Fibroblast of skin of abdomen (primary cell): ENCODE results near the gene LRWD1.
"Not testable (repeated sequence)": the region's sequence is repeated elsewhere in the genome, so short reads cannot be mapped to it uniquely, and the experiment has no call there.

ENCODE experiments used
- DNase-seq: peaks from one replicate; pipeline ENCODE4 v3.0.0-alpha.2; 2013

Gene LRWD1

DNA sequence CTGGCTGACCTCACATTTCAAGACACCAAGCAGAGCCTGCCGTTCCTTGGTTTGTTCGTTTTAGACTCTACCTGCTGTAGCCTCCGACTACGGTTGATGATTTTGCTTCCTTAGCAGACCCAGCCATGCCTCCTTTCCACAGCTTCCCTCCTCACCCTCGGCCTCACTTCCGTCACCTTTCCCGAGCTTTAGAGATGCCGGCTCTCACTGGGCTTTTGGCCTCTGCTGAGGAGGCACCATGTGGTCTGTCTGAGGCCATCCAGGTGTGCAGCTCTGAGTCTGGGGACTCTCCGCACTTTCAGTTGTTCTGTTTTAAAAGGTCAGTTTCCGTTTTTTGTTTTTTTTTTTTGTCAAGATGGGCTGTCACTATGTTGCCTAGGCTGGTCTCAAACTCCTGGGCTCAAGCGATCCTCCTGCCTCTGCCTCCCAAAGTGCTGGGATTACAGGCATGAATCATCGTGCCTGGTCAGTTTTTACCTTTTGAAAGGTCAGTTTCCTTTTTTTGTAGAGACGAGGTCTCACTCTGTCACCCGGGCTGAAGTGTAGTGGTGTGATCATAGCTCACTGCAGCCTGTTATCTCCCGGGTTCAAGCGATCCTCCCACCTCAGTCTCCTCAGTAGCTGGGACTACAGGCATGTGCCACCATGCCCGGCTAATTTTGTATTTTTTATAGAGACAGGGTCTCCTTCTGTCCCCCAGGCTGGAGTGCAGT is 19.7 kb upstream of the LRWD1 start:
- no peak for DNase-seq

DNA sequence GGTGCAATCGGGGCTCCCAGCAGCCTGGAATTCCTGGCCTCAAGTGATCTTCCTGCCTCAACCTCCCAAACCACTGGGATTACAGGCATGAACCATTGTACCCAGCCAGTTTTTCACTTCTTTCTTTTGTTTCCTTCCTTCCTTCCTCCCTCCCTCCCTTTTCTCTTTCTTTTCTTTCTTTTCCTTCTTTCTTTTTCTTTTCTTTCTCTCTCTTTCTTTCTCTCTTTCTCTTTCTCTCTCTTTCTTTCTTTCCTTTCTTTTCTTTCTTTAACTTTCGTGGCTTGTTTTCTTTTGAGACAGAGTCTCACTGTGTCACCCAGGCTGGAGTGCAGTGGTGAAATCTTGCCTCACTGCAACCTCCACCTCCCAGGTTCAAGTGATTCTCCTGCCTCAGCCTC is 19.1 kb upstream of the LRWD1 start:
- DNase-seq, result no peak

DNA sequence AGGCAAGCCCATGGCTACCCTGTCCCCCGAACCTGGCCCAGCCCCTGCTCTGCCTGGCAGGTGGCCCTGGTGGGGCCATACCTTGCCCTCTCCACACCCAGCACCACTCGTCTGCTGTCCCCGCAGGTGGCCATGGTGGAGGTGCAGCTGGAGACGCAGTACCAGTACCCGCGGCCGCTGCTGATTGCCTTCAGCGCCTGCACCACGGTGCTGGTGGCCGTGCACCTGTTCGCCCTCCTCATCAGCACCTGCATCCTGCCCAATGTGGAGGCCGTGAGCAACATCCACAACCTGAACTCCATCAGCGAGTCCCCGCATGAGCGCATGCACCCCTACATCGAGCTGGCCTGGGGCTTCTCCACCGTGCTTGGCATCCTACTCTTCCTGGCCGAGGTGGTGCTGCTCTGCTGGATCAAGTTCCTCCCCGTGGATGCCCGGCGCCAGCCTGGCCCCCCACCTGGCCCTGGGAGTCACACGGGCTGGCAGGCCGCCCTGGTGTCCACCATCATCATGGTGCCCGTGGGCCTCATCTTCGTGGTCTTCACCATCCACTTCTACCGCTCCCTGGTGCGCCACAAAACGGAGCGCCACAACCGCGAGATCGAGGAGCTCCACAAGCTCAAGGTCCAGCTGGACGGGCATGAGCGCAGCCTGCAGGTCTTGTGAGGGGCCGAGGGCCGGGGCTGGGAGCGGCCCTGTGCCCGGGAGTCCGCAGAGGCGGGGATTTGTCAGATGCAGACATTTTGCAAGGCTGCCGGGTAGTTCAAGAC is 18.2 kb upstream of the LRWD1 start:
- DNase-seq, result no peak

DNA sequence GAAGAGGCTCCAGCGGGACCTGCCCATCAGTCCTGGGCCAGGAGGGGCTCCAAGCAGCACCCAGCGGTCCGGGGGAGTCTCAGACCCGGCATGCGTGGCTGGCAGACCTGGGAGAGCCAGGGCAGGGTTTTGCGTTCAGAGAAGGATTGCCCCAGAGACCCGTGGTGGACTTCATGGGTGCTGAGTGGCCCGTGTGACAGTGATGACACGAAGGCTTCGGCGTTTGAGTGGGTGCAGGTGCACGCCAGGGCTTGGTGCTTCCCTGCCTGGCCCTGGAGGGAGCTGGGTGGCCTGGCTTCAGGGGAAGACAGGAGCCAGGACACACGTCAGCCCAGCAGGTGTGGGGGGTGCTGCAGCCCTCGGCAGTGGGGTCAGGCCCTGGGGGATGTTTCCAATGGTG is 17.5 kb upstream of the LRWD1 start:
- DNase-seq, result no peak

DNA sequence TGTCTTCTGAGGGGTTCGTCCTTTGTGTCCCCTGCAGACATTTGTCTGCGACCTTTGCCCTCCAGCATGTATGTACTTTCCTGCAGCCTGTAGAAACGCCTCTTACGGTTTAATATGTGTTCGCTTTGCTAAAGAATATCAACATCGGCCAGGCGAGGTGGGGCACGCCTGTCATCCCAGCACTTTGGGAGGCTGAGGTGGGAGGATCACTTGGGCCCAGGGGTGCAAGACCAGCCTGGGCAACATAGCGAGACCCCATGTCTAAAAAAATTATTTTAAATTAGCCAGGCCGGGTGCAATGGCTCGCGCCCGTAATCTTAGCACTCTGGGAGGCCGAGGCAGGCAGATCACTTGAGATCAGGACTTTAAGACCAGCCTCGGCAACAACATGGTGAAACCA is 15.6 kb upstream of the LRWD1 start:
- no peak for DNase-seq

DNA sequence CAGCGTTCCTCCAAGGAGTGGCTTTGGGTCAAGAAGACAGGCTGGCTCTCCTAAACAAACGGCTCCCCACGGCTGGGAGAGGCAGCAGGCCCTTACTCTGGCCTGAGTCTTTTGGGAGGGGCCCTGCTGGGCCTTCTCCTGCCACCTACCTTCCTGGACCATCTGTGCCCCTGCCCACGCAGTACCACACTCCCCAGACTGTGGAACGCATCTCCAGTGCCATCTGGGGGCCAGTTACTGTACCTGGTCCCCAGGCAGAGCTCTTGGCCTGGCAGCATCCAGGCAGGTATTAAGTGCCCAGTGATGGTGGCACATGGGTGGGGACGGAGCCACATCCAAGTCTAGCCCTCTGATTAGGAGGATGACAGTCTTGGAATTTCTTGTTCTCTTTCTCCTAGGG is 14.5 kb upstream of the LRWD1 start:
- DNase-seq, result no peak

DNA sequence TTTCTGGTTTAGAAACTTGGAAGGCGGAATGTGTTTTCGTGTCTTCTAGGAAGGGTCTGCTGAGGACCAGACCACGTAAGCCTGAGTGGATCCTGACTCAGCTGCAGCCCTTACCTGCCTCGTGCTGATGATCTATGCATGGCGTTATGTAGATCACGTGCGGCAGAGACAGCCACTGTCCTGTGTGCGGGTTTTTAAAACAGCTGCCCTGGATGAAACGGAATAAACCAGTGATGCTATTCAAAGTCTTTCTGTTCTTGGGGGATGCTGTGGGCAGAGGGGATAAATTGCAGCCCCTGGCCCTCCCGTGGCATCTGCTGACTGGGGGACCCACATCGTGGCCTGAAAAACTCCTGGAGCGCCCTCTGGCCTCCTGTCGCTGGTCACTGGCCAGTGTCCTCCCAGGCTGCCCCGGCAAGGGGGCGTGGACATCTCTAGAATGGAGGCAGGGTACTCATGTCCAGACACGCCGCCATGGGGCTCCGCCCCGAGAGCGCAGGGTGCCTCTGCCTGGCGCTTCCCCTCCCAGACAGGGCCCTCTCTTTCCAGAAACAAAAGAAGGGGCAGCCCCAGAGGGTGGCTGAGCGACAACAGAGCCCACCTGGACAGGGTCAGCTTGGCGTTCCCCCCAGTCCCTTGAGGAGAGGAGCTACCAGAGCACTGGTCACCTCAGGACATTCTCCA is 13.3 kb upstream of the LRWD1 start:
- no peak for DNase-seq

DNA sequence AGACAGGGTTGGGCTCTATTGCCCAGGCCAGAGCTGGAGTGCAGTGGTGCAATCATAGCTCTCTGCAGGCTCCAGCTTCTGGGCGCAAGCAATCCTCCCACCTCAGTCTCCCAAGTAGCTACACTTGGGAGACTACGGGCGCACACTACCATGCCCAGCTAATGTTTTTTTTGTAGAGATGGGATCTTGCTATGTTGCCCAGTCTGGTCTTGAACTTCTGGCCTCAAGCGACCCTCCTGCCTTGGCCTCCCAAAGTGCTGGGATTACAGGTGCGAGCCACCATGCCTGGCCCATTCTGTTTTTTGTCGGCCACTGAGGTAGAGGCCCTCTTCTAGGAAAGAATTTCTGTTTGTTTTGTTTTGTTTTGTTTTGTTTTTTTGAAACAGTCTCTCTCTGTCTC is 12.3 kb upstream of the LRWD1 start:
- no peak for DNase-seq

DNA sequence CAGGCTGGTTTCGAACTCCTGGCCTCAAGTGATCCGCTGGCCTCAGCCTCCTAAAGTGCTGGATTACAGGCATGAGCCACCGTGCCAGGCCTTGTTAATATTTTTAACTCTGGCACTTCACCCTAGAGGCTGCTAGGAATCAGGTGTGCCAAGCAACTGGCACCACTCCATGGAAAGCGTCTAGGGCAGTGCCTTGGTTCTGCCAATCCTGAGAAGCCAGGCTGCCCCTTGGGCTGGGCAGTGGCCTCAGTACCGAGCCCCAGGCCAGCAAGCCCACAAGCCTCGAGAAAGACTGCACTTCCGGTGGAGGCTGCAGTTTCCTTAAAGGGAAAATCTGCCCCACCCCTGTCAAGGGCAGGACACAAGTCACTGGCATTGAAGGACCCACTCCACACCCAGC is 11.5 kb upstream of the LRWD1 start:
- DNase-seq, result no peak

DNA sequence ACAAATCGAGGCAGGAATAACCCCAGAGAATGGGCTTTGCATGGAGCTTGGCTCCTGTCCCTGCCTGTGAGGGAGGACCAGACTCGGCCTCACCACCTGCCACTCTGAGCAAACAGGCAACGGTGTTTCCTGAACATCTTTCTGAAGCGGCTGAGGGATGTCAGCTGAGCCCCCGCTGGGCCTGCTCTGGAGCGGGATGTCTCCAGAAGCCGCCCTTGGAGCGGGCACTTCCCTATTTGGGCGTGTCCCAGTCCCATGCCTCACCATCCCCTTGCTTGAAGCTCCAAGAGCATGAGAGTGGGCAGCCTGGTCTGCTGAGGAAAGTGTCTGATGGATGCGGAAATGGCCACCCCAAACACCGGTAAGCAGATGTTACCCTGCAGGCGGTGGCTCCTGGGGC is 10.3 kb upstream of the LRWD1 start:
- DNase-seq, result no peak

DNA sequence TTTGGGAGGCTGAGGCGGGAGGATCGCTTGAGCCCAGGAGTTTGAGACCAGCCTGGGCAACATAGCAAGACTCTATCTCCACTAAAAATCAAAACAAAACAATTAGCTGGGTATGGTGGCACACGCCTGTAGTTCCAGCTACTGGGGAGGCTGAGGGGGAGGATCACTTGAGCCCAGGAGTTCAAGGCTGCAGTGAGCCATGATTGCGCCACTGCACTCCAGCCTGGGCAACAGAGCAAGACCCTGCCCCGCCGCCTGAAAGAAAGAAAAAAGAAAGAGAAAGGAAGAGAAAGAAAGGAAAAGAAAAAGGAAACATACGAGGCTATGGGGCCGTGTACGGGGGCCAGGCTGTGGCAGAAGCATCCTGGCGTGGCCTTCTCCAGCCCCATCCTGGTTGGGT is 9.9 kb upstream of the LRWD1 start:
- not testable (repeated sequence) for DNase-seq

DNA sequence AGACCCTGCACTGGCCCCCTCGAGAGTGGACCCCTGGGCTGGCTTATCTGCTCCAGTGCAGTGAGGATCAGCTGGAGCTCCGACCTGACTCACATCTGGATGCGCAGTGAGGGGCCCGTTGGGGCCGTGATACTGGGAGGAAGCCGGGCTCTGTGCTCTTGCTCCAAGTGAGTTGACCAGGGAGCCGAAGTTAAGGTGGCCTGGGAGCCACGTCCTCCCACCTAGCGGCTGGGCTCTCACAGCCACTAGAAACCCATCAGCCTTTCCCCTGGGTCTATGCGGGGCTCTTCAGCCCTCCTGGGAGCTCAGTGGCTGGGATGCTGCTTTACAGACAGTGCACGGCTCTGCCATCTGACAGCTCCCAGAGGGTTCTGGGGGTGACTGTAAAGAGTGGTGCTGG is 9.2 kb upstream of the LRWD1 start:
- DNase-seq, result no peak

DNA sequence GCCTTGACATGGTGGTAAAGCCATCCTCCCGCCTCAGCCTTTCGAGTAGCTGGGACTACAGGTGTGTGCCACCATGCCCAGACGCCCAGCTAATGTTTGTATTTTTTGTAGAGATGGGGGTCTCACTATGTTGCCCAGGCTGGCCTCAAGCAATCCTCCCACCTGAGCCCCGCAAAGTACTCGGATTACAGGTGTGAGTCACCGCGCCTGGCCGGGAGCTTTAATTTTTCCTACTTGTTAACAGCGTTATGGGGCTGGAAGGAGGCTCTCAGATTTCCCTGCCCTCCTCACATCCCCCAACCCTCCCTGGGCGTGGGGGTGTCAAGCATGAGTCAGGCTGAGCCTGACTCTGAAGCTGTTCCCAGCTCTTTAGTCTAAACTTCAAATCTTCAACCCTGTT is 8.5 kb upstream of the LRWD1 start:
- peak; percentile 44 for DNase-seq

DNA sequence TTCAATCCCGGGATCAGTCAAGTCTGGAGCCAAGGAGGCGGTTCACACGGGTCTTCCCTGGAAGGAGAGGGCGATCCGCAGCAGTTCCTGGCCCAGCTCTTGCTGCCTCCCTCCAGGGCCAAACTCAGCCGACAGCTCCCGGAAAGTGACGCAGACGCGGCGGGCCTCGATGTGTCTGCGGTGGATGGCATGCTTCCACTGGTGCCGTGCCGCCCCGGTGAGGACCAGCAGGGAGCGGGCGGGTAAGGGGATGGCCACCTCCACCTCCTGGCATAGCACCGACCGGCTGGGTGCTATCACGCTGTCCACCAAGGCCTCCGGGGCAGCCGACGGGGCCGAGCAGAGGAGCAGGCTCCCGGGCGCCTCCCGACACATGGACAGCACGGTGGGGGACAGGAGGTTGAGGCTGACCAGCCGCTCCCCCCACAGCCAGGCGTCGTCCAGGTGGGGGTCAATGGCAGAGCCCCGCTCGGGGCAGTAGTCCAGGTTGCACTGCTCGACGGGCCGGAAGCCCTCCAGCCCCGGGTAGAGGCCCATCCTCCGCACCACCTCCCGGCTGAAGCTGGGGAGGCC is 7.3 kb upstream of the LRWD1 start:
- DNase-seq, result no peak

DNA sequence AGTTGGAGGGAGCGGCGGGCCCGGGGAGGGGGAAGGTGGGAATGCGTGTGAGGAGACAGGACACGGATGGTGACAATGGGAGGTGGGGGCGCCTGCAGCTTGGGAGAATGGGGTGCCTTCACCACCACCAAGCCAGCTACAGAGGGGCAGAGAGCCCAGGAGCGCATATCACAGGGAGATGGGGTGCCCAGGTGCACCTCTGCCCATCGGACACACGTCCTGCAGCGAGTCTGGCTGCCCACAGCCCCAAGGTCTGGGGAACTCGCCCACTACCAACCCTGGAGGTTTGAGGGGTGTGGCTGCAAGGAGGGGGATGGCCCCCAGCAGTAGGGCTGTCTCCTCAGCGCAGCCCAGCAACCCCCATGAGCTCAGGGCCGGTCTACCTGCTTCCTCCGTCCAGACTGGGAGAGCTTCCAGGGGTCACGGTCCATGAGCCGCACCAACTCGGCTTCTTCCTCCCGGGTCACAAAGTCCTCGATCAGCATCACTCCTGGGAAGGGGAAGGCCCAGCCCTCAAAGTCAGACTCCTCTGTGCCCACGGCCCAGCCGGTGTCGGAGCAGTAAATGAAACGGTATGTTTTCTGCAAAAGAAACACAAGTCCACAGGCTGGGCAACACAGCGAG is 5.5 kb upstream of the LRWD1 start:
- DNase-seq, result no peak

DNA sequence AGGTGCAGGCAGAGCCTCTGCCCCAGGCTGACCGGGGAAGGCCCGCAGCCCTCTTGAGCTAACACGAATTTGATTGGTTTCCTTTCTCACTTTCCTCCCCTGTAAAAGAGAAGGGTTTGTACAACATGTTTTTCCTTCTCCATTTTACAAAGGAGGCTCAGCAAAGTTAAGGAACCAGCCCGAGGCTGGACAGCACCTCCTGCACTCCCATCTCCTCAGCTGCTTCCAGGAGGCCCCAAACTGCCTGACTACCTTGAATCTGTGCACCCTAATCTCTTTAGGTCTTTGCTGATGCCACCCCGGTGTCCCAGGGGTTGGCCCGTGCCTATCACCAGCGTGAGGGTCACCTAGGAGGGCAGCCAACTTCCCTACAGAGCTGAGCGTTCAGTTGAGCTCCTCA is 4.3 kb upstream of the LRWD1 start:
- no peak for DNase-seq

DNA sequence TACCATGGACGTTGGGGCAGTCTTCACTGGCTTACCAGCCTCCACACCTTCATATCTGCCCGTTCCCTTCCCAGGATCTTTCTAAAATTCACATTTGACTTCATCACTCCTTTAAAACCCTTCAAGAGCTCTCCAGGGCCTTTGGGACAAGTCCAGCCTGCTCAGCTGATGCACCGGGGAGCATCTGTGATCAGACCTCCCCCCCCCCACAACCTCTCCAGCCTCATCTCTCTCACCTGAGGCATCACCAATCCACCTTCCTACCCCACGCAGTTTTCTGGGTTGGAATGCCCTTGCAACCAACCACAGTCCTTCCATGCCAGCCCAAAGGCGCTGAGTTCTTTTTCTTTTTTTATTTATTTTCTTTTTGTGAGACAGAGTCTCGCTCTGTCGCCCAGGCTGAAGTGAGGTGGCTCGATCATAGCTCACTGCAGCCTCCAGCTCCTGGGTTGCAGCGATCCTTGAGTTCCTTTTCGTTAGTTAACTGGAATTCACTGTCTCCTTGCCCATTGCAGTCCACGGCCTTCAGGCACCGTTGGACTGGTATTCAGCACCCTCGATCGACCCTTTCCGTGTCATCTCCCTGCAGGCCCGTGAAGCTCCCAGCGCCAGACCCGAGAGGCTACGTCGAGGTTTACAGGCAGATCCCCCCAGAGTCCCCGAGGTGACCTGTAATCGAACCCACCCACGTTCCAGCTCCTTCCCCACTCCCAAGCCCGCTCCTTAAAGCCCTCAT is 775 bp upstream of the LRWD1 start:
- no peak for DNase-seq

DNA sequence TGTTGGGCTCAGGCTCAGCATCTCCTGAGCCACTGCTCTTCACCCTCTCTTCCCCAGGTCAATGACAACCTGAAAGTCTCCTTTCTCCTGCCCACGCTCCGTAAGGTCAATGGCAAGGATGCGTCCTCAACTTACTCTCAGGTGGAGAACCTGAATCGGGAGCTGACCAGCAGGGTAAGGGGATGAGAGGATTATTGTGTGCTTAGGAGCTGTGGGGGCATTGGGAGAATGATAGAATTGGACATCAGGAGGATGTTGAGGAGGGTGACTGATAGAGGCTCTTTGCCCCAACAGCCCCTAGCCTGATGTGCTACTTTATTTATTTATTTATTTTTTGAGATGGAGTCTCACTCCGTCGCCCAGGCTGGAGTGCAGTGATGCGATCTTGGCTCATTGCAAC is 1.3 kb downstream of the LRWD1 start:
- no peak for DNase-seq

DNA sequence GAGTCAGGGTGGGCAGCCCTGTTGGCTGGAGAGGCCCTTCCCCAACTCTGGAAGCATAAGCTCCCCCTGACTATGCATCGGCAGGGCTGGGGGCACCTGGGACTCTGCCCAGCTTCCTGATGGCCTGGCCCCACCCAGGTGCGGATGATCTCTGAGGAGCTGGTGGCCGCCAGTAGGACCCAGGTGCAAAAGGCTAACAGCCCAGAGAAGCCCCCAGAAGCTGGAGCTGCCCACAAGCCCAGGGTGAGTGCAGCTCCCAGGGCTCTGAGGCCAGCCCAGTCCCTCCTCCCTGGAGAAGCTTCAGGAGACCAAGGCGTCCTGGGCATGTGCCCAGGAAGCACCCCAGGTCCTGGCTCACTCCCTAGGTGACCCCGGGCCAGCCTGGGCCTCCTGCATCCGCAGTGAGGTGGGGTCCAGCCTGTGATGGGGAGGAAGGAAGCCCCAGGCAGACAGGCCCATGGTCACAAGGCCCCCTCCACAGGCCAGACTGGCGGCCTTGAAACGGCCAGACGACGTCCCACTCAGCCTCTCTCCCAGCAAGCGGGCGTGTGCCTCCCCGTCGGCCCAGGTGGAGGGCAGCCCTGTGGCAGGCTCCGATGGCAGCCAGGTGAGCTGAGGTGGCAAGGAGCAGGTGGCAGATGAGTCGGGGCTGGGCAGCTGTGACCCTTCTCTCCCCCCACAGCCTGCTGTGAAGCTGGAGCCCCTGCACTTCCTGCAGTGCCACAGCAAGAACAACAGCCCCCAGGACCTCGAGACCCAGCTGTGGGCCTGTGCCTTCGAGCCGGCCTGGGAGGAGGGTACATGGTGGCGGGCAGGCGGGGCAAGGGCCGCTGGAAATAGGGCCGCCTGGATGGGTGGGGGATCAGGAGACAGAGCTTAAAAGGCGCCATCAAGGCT is 3.0 kb downstream of the LRWD1 start:
- DNase-seq, result no peak

DNA sequence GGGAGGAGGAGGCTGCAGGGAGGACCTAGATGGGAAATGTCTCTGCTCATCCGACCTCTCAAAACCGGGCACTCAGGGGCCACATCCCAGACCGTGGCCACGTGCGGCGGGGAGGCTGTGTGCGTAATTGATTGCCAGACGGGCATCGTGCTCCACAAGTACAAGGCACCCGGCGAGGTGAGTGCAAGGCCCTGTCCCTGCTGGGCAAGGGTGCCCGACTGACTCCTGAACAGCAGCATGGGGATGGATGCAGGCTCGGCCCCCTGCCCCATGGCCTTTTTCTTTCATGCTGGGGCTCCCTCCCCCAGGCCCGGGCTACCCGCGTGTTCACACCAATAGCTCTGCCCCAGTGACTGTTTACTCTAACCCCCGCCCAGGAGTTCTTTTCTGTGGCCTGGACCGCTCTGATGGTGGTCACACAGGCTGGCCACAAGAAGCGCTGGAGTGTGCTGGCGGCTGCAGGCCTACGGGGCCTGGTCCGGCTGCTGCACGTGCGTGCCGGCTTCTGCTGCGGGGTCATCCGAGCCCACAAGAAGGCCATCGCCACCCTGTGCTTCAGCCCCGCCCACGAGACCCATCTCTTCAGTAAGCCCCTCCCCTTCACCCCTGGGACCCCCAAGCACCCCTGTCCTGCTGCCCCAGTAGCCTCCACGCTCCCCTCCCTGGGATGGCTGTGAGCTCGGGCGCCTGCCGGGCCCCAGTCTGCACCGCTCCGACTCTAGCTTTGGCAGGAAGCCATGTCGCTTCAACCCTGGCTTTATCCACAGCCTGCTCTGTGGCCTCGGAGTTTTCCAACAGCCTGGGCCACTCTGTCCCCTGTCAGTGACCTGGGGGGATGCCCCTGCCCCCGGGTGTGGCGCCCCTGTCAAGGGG is 3.9 kb downstream of the LRWD1 start:
- DNase-seq, result no peak
